H1 (cell line): ENCODE measurements around the gene SPOCK2. TPM values are rescaled to one million over a fixed set of nuclear protein-coding genes. Genes with fewer than 3 reads are reported as not detected.

Experiments used
- CTCF ChIA-PET: fragments of 300-600 bp; sonication (Branson Sonifier 250); formaldehyde crosslinking; loops from one replicate; lab custom pipeline; 2021; ENCODE audit not compliant: partially characterized antibody; lab: Charles Lee
- POLR2A ChIA-PET: fragments of 300-600 bp; sonication (Branson Sonifier 250); formaldehyde crosslinking; loops from one replicate; lab custom pipeline; 2021; ENCODE audit warnings: inconsistent platforms; ENCODE audit not compliant: partially characterized antibody; lab: Charles Lee
- DNase-seq, 2 experiments: peaks; one replicate each; pipeline versions ENCODE4 v3.0.0 to v3.0.0-alpha.2; 2010 to 2022; ENCODE audit warnings: low spot score in 2 of 2, low read depth in 1 of 2, mixed read lengths in 1 of 2
- FAIRE-seq: peaks from 2 replicates; lab custom pipeline; 2011; peaks lifted over from hg19 to GRCh38; lab: Jason Lieb, UNC
- H2AFZ ChIP-seq: 2 replicates; pipeline ENCODE4 v1.8.1; 2012; ENCODE audit warnings: low read length, inconsistent platforms
- H2AK5ac ChIP-seq: 2 replicates; pipeline ENCODE4 v1.6.1; 2013; ENCODE audit warnings: low read depth, low read length
- H2BK120ac ChIP-seq: replicated peaks from 2 replicates; pipeline ENCODE3; 2013; ENCODE audit warnings: low read depth, low read length, inconsistent platforms
- H2BK12ac ChIP-seq: 2 replicates; pipeline ENCODE4 v1.6.1; 2013; ENCODE audit warnings: low read depth, low read length
- H2BK15ac ChIP-seq: 2 replicates; pipeline ENCODE4 v1.6.1; 2013; ENCODE audit warnings: low read length
- H2BK20ac ChIP-seq: 2 replicates; pipeline ENCODE4 v1.6.1; 2013; ENCODE audit warnings: low read length
- H2BK5ac ChIP-seq: 2 replicates; pipeline ENCODE4 v1.6.1; 2013; ENCODE audit warnings: low read depth, low read length
- H3K14ac ChIP-seq: 2 replicates; pipeline ENCODE4 v1.6.1; 2013; ENCODE audit warnings: inconsistent platforms; ENCODE audit not compliant: insufficient read length
- H3K18ac ChIP-seq: 2 replicates; pipeline ENCODE4 v1.6.1; 2013; ENCODE audit warnings: low read length; ENCODE audit errors: extremely low read depth
- H3K23ac ChIP-seq: 2 replicates; pipeline ENCODE4 v1.6.1; 2013; ENCODE audit warnings: inconsistent platforms; ENCODE audit not compliant: insufficient read length
- H3K23me2 ChIP-seq: 2 replicates; pipeline ENCODE4 v1.6.1; 2013; ENCODE audit warnings: low read depth, low read length
- H3K27ac ChIP-seq: 2 replicates; pipeline ENCODE4 v1.6.1; 2011; ENCODE audit warnings: low read depth, low read length, inconsistent platforms
- H3K27me3 ChIP-seq, 4 experiments: replicated peaks in 1 of 4; 1 replicate in 1 of 4; 2 replicates in 3 of 4; pipeline versions ENCODE4 v1.6.1 to v1.8.1; 2011 to 2013; ENCODE audit warnings: low read length in 3 of 4, mild to moderate bottlenecking in 3 of 4, inconsistent platforms in 2 of 4, mixed read lengths in 2 of 4, moderate library complexity in 1 of 4; ENCODE audit not compliant: control insufficient read depth in 3 of 4, insufficient read depth in 3 of 4; ENCODE audit errors: extremely low read depth in 1 of 4
- H3K36me3 ChIP-seq, 4 experiments: 2 replicates each; pipeline versions ENCODE4 v1.6.1 to v1.8.1; 2011 to 2013; ENCODE audit warnings: mild to moderate bottlenecking in 4 of 4, low read length in 3 of 4, moderate library complexity in 2 of 4, control low read depth in 1 of 4, inconsistent platforms in 1 of 4; ENCODE audit not compliant: insufficient read depth in 4 of 4, control insufficient read depth in 2 of 4
- H3K4ac ChIP-seq: replicated peaks from 2 replicates; pipeline ENCODE3; 2013; ENCODE audit warnings: low read length, low read depth, mixed read lengths, inconsistent platforms; ENCODE audit not compliant: insufficient read length
- H3K4me1 ChIP-seq, 4 experiments: replicated peaks in 1 of 4; 1 replicate in 1 of 4; 2 replicates in 3 of 4; pipeline versions ENCODE4 v1.6.1 to v1.8.1; 2011 to 2013; ENCODE audit warnings: low read length in 3 of 4, inconsistent platforms in 2 of 4, mixed read lengths in 1 of 4; ENCODE audit not compliant: insufficient read depth in 4 of 4, control insufficient read depth in 3 of 4
- H3K4me2 ChIP-seq, 2 experiments: 2 replicates each; pipeline versions ENCODE4 v1.6.1 to v1.8.1; 2011 to 2013; ENCODE audit warnings: low read depth in 2 of 2, low read length in 2 of 2, control low read depth in 1 of 2, inconsistent platforms in 1 of 2, mild to moderate bottlenecking in 1 of 2; ENCODE audit not compliant: insufficient read depth in 1 of 2
- H3K4me3 ChIP-seq, 4 experiments: fragments of 200-600, 300-600 bp in 1 of 4; sonication (generic), shearing (Covaris generic), sonication (Bioruptor Twin) in 1 of 4; 2 replicates each; pipeline versions ENCODE4 v1.5.1 to v1.8.1; 2011 to 2016; ENCODE audit warnings: low read length in 4 of 4, low read depth in 3 of 4, control low read depth in 2 of 4, inconsistent platforms in 2 of 4, mild to moderate bottlenecking in 2 of 4, mixed read lengths in 1 of 4, moderate library complexity in 1 of 4; ENCODE audit not compliant: insufficient read depth in 2 of 4; ENCODE audit errors: extremely low read depth in 1 of 4
- H3K56ac ChIP-seq: replicated peaks from 2 replicates; pipeline ENCODE3; 2013; ENCODE audit warnings: low read depth, mild to moderate bottlenecking, mixed read lengths, low read length, inconsistent platforms; ENCODE audit not compliant: insufficient read length
- H3K79me1 ChIP-seq: 2 replicates; pipeline ENCODE4 v1.6.1; 2013; ENCODE audit warnings: low read depth, low read length, control low read depth
- H3K79me2 ChIP-seq, 2 experiments: 2 replicates each; pipeline versions ENCODE4 v1.6.1 to v1.8.1; 2012 to 2013; ENCODE audit warnings: low read length in 2 of 2, mild to moderate bottlenecking in 2 of 2, inconsistent platforms in 1 of 2; ENCODE audit not compliant: insufficient read depth in 2 of 2, control insufficient read depth in 1 of 2
- H3K9ac ChIP-seq, 4 experiments: replicated peaks in 1 of 4; 1 replicate in 1 of 4; 2 replicates in 3 of 4; pipeline versions ENCODE4 v1.6.1 to v1.8.1; 2011 to 2013; ENCODE audit warnings: low read depth in 3 of 4, low read length in 3 of 4, control low read depth in 2 of 4, mild to moderate bottlenecking in 2 of 4, moderate library complexity in 2 of 4, inconsistent platforms in 1 of 4; ENCODE audit errors: extremely low read depth in 1 of 4
- H3K9me3 ChIP-seq, 2 experiments: 2 replicates each; pipeline versions ENCODE4 v1.6.1 to v1.8.1; 2012 to 2013; ENCODE audit warnings: mild to moderate bottlenecking in 2 of 2, moderate library complexity in 2 of 2, control low read depth in 1 of 2, inconsistent platforms in 1 of 2, low read depth in 1 of 2, low read length in 1 of 2, mixed read lengths in 1 of 2; ENCODE audit not compliant: insufficient read depth in 2 of 2
- H4K20me1 ChIP-seq, 2 experiments: replicated peaks in 1 of 2; 2 replicates each; pipeline versions ENCODE3 to v1.8.1; 2011 to 2013; ENCODE audit warnings: inconsistent platforms in 2 of 2, low read length in 2 of 2, mild to moderate bottlenecking in 1 of 2; ENCODE audit not compliant: insufficient read depth in 2 of 2, control insufficient read depth in 1 of 2
- H4K5ac ChIP-seq: 2 replicates; pipeline ENCODE4 v1.6.1; 2013; ENCODE audit warnings: low read length, low read depth, mixed read lengths, inconsistent platforms; ENCODE audit not compliant: insufficient read length
- H4K8ac ChIP-seq: 2 replicates; pipeline ENCODE4 v1.8.0; 2013; ENCODE audit warnings: mild to moderate bottlenecking, moderate library complexity, low read length, inconsistent platforms; ENCODE audit not compliant: insufficient read depth; ENCODE audit errors: extremely low read depth
- H4K91ac ChIP-seq: replicated peaks from 2 replicates; pipeline ENCODE3; 2013; ENCODE audit warnings: low read length, mixed read lengths, inconsistent platforms; ENCODE audit not compliant: insufficient read length
- ASH2L ChIP-seq: fragments of 200-600, 300-600 bp; sonication (generic); IDR thresholded peaks from one replicate; pipeline ENCODE4 v1.7.1; 2017; ENCODE audit warnings: low read length
- CBX5 ChIP-seq: fragments of 300-800, 300-1000 bp; sonication (generic); IDR thresholded peaks from 2 replicates; pipeline ENCODE4 v1.7.1; 2016; ENCODE audit warnings: antibody characterized with exemption, low read length, low read depth
- EZH2 ChIP-seq: fragments of 200-600 bp; sonication (generic); IDR thresholded peaks from 2 replicates; pipeline ENCODE4 v1.7.1; 2012; ENCODE audit warnings: low read depth, mild to moderate bottlenecking, moderate library complexity, low read length, inconsistent platforms; ENCODE audit not compliant: severe bottlenecking
- HDAC2 ChIP-seq, 2 experiments: fragments of 300-600 bp in 1 of 2; sonication (generic) in 1 of 2; IDR thresholded peaks; 2 replicates each; pipeline ENCODE4 v1.6.1; 2011 to 2012; ENCODE audit warnings: low read depth in 2 of 2, low read length in 2 of 2, mild to moderate bottlenecking in 2 of 2, moderate library complexity in 2 of 2, borderline replicate concordance in 1 of 2, inconsistent platforms in 1 of 2
- PHF8 ChIP-seq: fragments of 200-600 bp; sonication (generic); conservative IDR thresholded peaks from 2 replicates; pipeline ENCODE4 v1.7.1; 2012; ENCODE audit warnings: low read depth, mild to moderate bottlenecking, inconsistent platforms, low read length, moderate library complexity
- RBBP5 ChIP-seq: IDR thresholded peaks from 2 replicates; pipeline ENCODE4 v1.7.1; 2012; ENCODE audit warnings: low read depth, mild to moderate bottlenecking, inconsistent platforms, low read length, moderate library complexity, borderline replicate concordance
- RFX5 ChIP-seq: IDR thresholded peaks from 2 replicates; pipeline ENCODE4 v1.6.1; 2011; ENCODE audit warnings: low read depth, low read length, improper control_type of control experiment, borderline replicate concordance
- RXRA ChIP-seq: IDR thresholded peaks from 2 replicates; pipeline ENCODE4 v1.6.1; 2011; ENCODE audit warnings: low read depth, mild to moderate bottlenecking, low read length, moderate library complexity; ENCODE audit not compliant: insufficient read depth
- SIRT6 ChIP-seq: IDR thresholded peaks from one replicate; pipeline ENCODE4 v1.7.1; 2012; ENCODE audit warnings: low read length, inconsistent platforms
- SRF ChIP-seq: IDR thresholded peaks from 2 replicates; pipeline ENCODE4 v1.6.1; 2011; ENCODE audit warnings: mild to moderate bottlenecking, low read depth, low read length, moderate library complexity
- WGBS, 2 experiments: shearing (Covaris generic) in 1 of 2; methylation state at CpG; one replicate each; pipeline versions ENCODE4 v1.1.6 to v1.1.7; 2013 to 2015; ENCODE audit warnings: low lambda C conversion rate in 2 of 2, mixed read lengths in 2 of 2, inconsistent platforms in 1 of 2, low coverage in 1 of 2, missing lambda C conversion rate in 1 of 2; ENCODE audit not compliant: insufficient replicate concordance in 2 of 2, insufficient coverage in 1 of 2, insufficient read length in 1 of 2; ENCODE audit errors: extremely low coverage in 1 of 2, missing lambda C conversion rate in 1 of 2; 5-methylcytosine and 5-hydroxymethylcytosine counted together
- polyA plus RNA-seq, 7 experiments: library from polyadenylated mRNA; depleted of rRNA in 3 of 7; stranded (reverse) in 5 of 7; unstranded in 2 of 7; fragments of >200 nt in 5 of 7; fragments of 200-250 nt in 2 of 7; gene quantifications; 1 replicate in 5 of 7; 2 replicates in 1 of 7; 4 replicates in 1 of 7; pipeline versions ENCODE4 v1.2.1 to v1.2.3, GENCODE V29; 2011 to 2013; ENCODE audit warnings: missing spikeins in 2 of 7, mixed read lengths in 2 of 7
- total RNA-seq: library from RNA; stranded (reverse); fragmentation: NEBNext Ultra II Directional; extraction: Animal tissue kit (Norgen Biotek cat#: 25700); gene quantifications from 2 replicates; pipeline ENCODE4 v1.2.1, GENCODE V29; 2021

SPOCK2 gene
- total and polyA plus RNA-seq, 2 of the 8 experiments (the other 6 are each of a cell fraction or from before 2014, with no cell fraction given): 1.5 to 1.9 TPM

DNA sequence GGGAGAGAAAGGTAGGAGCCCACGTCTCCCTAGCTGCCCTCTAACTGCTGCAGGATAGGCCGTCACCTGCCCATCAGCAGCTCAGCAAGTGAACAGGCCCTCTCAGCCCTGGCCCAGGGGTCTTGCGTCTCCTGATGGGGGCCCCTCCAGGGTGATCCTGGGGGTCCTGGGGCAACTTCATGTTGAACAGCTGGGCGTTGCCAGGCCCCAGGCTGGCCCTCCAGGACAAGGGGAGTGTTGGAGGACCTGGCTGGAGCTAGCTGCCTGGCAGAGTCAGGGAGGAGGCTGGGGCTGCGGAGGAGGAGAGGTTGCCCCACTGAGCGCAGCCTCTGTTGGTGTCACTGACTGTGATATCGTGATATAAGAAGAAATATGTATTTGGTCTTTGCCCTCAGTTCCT lies 34.7 kb downstream of the SPOCK2 start:
- H3K56ac ChIP-seq: no peak overlapping the region
- H3K36me3 ChIP-seq: no peaks in the 10 kb centered on the region
- no peak overlapping the region for H3K4me3 ChIP-seq
- no peak overlapping the region for H2BK120ac ChIP-seq
- H4K5ac ChIP-seq: no peak overlapping the region
- H3K4me2 ChIP-seq: no peak overlapping the region
- H4K8ac ChIP-seq: no peak overlapping the region
- 79% methylated on average over 7 of the region's 7 CpGs; no CpG with 5 or more reads in 1 of the 2 experiments for WGBS, 2 experiments
- H3K79me2 ChIP-seq: no peaks in the 10 kb centered on the region
- no peak overlapping the region for H3K23ac ChIP-seq
- H3K14ac ChIP-seq: no peak overlapping the region
- no peak for FAIRE-seq
- no peak overlapping the region for H2BK15ac ChIP-seq
- H3K18ac ChIP-seq: no peak overlapping the region
- no peaks in the 10 kb centered on the region; a peak in 2 of 7 replicates for H3K4me1 ChIP-seq
- no peak overlapping the region for H2BK5ac ChIP-seq
- CTCF ChIA-PET: interaction anchor here (0.6 to 9.8 kb wide), 12 partner anchors 9 to 274 kb away, joined by 3 to 100 read pairs (median 4); no protein-coding TSS in a partner anchor
- H3K4ac ChIP-seq: no peak overlapping the region
- no peak overlapping the region for H2AFZ ChIP-seq
- no peaks in the 10 kb centered on the region for H3K79me1 ChIP-seq
- H3K23me2 ChIP-seq: no peaks in the 10 kb centered on the region
- H2AK5ac ChIP-seq: no peak overlapping the region
- no peak for TF ChIP-seq PHF8
- no peak for TF ChIP-seq RFX5
- no peak for TF ChIP-seq ASH2L
- TF ChIP-seq CBX5: no peak
- no peak for TF ChIP-seq RBBP5
- TF ChIP-seq EZH2: no peak
- TF ChIP-seq SRF: no peak
- TF ChIP-seq SIRT6: no peak
- no peak for TF ChIP-seq HDAC2 (IDR thresholded peaks at IDR 0.05; ENCODE audit: borderline replicate concordance in 1 of 2, low read depth in 2 of 2, low read length in 2 of 2)
- no peak for TF ChIP-seq RXRA
- no peaks in the 10 kb centered on the region for H3K27me3 ChIP-seq
- H3K9me3 ChIP-seq: 0 out of 4 replicates have a peak, but pooled peaks cover 0 to 4% of the 10 kb centered on the region in 2 experiments
- no peak overlapping the region for H2BK20ac ChIP-seq
- H3K9ac ChIP-seq: no peak overlapping the region
- H4K20me1 ChIP-seq: no peaks in the 10 kb centered on the region
- POLR2A ChIA-PET: no interaction called here
- no peak overlapping the region for H4K91ac ChIP-seq
- no peak for DNase-seq
- H3K27ac ChIP-seq: no peak overlapping the region
- H2BK12ac ChIP-seq: no peak overlapping the region
